Heart right ventricle (tissue), 16 donors: ENCODE results near the gene CYFIP1. TPM values are rescaled to one million over a fixed set of nuclear protein-coding genes. Genes with fewer than 3 reads are reported as not detected.

Source experiments
- ATAC-seq, 8 donors: fragments of 200-7000 bp; cut with Tn5 transposase; one replicate each; pipeline ENCODE4 v1.9.1; 2020; ENCODE audit warnings: mild to moderate bottlenecking in 8 of 8, moderate library complexity in 8 of 8, moderate number of reproducible peaks in 1 of 8
- DNase-seq, 2 donors: peaks; one replicate each; pipeline ENCODE4 v3.0.0-alpha.2; 2020
- H3K27ac ChIP-seq, 10 donors: fragments of 200-600 bp; sonication (generic) in 2 of 10; one replicate each; pipeline versions ENCODE4 v1.5.0 to v1.8.0; 2020 to 2022; ENCODE audit warnings: mild to moderate bottlenecking in 3 of 10
- H3K27me3 ChIP-seq, 7 donors: fragments of 200-600 bp; one replicate each; pipeline ENCODE4 v1.8.0; 2021 to 2022; ENCODE audit warnings: mild to moderate bottlenecking in 2 of 7
- H3K36me3 ChIP-seq, 9 donors: fragments of 200-600 bp; sonication (generic) in 1 of 9; one replicate each; pipeline versions ENCODE4 v1.5.0 to v1.8.0; 2020 to 2022; ENCODE audit warnings: mild to moderate bottlenecking in 2 of 9
- H3K4me1 ChIP-seq, 9 donors: fragments of 200-600 bp; sonication (generic) in 1 of 9; one replicate each; pipeline versions ENCODE4 v1.5.0 to v1.8.0; 2020 to 2022; ENCODE audit warnings: mild to moderate bottlenecking in 4 of 9
- H3K4me3 ChIP-seq, 10 donors: fragments of 200-600 bp; sonication (generic) in 2 of 10; one replicate each; pipeline versions ENCODE4 v1.5.0 to v1.8.0; 2020 to 2022; ENCODE audit warnings: mild to moderate bottlenecking in 7 of 10, moderate library complexity in 2 of 10
- H3K9me3 ChIP-seq, 11 donors: fragments of 200-600 bp in 10 of 11; sonication (generic) in 2 of 11; one replicate each; pipeline versions ENCODE4 v1.5.0 to v1.8.0; 2013 to 2022; ENCODE audit warnings: mild to moderate bottlenecking in 2 of 11, control low read depth in 1 of 11, moderate library complexity in 1 of 11
- WGBS, 2 donors: extraction: QIAGEN DNeasy Blood & Tissue Kit; methylation state at CpG; one replicate each; pipeline ENCODE4 v1.1.7; 2013; ENCODE audit warnings: inconsistent platforms in 1 of 2; 5-methylcytosine and 5-hydroxymethylcytosine counted together
- intact Hi-C, 10 donors: fragments of 100-400 bp; cut with DNase I; formaldehyde crosslinking; loops; one replicate each; pipeline versions ENCODE4 v1.11.1 to v1.14.2; 2022
- polyA plus RNA-seq, 2 donors: library from polyadenylated mRNA; stranded (reverse); fragments of 200-250 nt; gene quantifications; one replicate each; pipeline ENCODE4 v1.2.3, GENCODE V29; 2013
- total RNA-seq, 10 donors: library from RNA; stranded (reverse); fragmentation: NEBNext Ultra II Directional in 3 of 10; extraction: Animal tissue kit (Norgen Biotek cat#: 25700) in 3 of 10; gene quantifications; one replicate each; pipeline versions ENCODE4 v1.2.1 to v1.2.4, GENCODE V29; 2021 to 2023
- TF ChIP-seq, protein P1 (sequence below), 9 donors: fragments of 200-600 bp; sonication (generic) in 2 of 9; IDR thresholded peaks; one replicate each; pipeline versions ENCODE4 v1.5.0 to v1.8.0; 2021 to 2022; ENCODE audit warnings: antibody characterized with exemption in 9 of 9, mild to moderate bottlenecking in 5 of 9, moderate library complexity in 1 of 9
- donor health status: Arrhythmogenic right ventricular cardiomyopathy.
- donor health status: ischemic (EF 13 %, LVEDD 7.1; RV severe dilation, severe dysfunction).
- donor health status: healthy with polysubstance abuse.
- donor health status: DM: no; HTN: yes; CAD: no.
- donor health status: DM: no; HTN: no; CAD: no.
- donor health status: ischemic (EF 25% LVEDD 6.9; RV normal size, moderate dysfunction).
- donor health status: ischemic (EF 25% LVEDD 5.7; RV mildly dilated, moderate dysfunction).
- donor health status: healthy.
- donor health status: DM: yes; HTN: yes; CAD: no.
- donor health status: Ischemic cardiomyopathy.
- donor health status: ischemic (EF 35%, LVEDD 5.7; RV mildly dilated, moderate dysfunction).
- donor health status: nonischemic (EF 11% LVEDD 7.7; RV severe dilation, severe dysfunction).
- donor health status: DM: yes; HTN: yes; CAD: no.
- donor health status: PGD.
- donor health status: ischemic (EF 29% LVEDD 5.4; RV normal size, mild dysfunction).
- donor health status: nonischemic (EF 23%, LVEDD 6.1; RV moderate dilation, normal function).

Gene CYFIP1
- total and polyA plus RNA-seq, 12 donors, result 12.4 to 56.6 (median 27.1) TPM

DNA sequence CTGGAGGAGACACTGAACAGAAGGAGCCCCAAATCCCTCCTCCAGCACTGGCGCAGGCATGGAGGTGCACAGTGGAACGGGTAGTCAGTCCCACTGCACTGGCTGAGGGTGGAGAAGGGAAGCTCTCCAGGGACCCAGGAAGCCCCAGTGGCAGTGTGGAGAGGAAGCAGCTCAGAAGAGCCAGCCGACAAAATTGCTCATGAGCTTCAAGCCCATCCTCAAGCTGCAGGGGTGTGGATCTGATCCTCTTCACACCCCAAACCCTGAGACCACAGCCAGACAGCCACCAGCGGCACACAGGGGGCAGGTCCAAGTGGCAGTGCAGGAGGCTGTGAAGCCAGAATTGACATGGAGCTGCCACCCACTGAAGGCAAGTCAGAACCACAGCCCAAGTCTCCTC is 32.1 kb downstream of the CYFIP1 start:
- Histone ChIP-seq H3K27ac (peak overlapping the region in 9 of 10 donors; percentile 2 to 81 (median 64)), H3K4me1 (peaks cover 4 to 80% (median 55%) of the 10 kb centered on the region in 9 donors), H3K4me3 (no peak overlapping the region), H3K36me3 (peaks cover 0 to 40% (median 13%) of the 10 kb centered on the region in 9 donors), H3K9me3 (no peaks in the 10 kb centered on the region), H3K27me3 (no peaks in the 10 kb centered on the region)
- WGBS, 2 donors, result 58 to 72% methylated on average over 4 of the region's 4 CpGs
- ATAC-seq (no peak), DNase-seq (no peak)
- intact Hi-C loops, result loop anchor here in 5 of 10 donors (2.0 to 10.0 kb wide), 4 partner anchors 33 to 113 kb away; partner anchors contain the start of genes CYFIP1 (in 3 of the 5) and NIPA2 (in 1 of the 5)
- TF ChIP-seq, protein P1, sequence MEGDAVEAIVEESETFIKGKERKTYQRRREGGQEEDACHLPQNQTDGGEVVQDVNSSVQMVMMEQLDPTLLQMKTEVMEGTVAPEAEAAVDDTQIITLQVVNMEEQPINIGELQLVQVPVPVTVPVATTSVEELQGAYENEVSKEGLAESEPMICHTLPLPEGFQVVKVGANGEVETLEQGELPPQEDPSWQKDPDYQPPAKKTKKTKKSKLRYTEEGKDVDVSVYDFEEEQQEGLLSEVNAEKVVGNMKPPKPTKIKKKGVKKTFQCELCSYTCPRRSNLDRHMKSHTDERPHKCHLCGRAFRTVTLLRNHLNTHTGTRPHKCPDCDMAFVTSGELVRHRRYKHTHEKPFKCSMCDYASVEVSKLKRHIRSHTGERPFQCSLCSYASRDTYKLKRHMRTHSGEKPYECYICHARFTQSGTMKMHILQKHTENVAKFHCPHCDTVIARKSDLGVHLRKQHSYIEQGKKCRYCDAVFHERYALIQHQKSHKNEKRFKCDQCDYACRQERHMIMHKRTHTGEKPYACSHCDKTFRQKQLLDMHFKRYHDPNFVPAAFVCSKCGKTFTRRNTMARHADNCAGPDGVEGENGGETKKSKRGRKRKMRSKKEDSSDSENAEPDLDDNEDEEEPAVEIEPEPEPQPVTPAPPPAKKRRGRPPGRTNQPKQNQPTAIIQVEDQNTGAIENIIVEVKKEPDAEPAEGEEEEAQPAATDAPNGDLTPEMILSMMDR (IDR thresholded peaks at IDR 0.05), result no peak

DNA sequence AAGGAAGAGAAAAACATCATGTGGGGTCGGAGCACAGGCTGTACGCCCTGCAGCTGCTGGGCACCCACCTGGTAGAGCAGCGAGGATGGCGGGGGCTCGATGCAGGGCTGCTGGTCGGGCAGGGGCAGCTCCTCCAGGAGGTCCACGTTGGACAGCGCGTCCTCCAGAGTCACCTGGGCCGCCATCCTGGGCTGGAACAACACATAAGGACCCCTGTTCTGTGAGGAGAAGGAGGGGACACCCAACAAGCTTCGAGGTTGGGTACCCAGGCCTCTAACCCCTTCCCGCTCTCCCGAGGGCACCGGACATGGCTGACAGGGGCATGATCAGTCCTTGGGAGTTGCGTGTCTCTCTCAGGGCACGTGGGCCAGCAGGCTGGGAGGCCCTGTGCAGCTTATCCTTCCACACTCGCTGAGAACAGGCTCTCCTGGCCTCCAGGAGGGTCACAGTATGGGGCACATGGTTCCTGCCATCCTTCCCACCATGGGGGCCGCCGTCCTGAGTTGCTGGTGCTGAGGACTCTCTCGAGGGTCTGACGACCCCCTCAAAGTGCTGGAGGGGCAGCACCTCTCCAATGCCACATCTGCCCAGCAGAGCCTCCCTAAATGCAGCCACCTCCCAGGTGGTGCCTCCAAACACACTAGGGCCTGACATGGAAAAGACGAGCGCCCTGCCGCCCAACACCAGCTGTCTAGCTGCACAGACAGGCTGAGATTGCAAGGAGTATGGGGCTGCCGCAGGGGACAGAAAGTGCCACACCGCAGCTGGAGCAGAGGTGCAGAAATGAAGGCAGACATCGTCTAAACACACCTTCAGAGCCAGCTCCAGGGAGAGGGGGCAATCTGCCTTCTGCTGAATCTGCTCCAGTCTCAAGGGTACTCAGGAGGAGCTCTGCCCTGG is 32.8 kb downstream of the CYFIP1 start:
- H3K9me3 ChIP-seq, result no peaks in the 10 kb centered on the region
- peaks cover 1 to 47% (median 20%) of the 10 kb centered on the region in 9 donors for H3K36me3 ChIP-seq
- H3K27ac ChIP-seq, result peak overlapping the region in 8 of 10 donors; percentile 2 to 81 (median 65)
- no peak overlapping the region for H3K4me3 ChIP-seq
- 87 to 88% methylated on average over 27 of the region's 27 CpGs for WGBS, 2 donors
- intact Hi-C loops, result loop anchor here in 3 of 10 donors (5.0 to 10.0 kb wide), 3 partner anchors 35 to 113 kb away; partner anchors contain the start of genes CYFIP1 (in 1 of the 3) and NIPA2 (in 1 of the 3)
- DNase-seq, result no peak
- H3K4me1 ChIP-seq, result peaks cover 4 to 73% (median 48%) of the 10 kb centered on the region in 9 donors
- ATAC-seq, result no peak
- TF ChIP-seq, protein P1 (IDR thresholded peaks at IDR 0.05), result no peak
- no peaks in the 10 kb centered on the region for H3K27me3 ChIP-seq

DNA sequence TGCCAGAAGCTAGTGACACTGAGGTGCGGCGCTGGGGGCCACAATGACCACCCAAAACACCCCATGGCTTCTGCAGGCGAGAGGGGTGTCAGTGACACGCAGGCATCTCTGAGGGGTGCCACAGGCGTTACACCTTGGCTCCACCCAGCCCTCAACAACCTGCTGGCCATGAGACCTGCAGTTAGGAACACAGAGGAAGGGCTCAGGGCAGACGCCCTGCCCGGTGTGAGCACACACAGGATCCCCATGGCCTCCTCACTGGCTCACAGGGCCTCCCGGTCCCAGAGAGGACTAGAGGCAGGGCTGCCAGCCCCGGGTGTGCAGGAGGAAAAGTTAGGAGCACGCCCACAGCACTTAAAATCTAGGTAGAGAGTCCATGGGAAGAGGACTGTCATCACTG is 35.1 kb downstream of the CYFIP1 start:
- no peak overlapping the region for H3K4me3 ChIP-seq
- ATAC-seq, result no peak
- TF ChIP-seq, protein P1 (IDR thresholded peaks at IDR 0.05), result no peak
- peaks cover 0 to 52% (median 30%) of the 10 kb centered on the region in 9 donors for H3K4me1 ChIP-seq
- no peak for DNase-seq
- 88 to 91% methylated on average over 10 of the region's 10 CpGs for WGBS, 2 donors
- no peak overlapping the region for H3K27ac ChIP-seq
- intact Hi-C loops, result loop anchor here in 3 of 10 donors (5.0 to 10.0 kb wide), 3 partner anchors 37 to 110 kb away; partner anchors contain the start of genes CYFIP1 (in 1 of the 3) and NIPA2 (in 1 of the 3)
- no peaks in the 10 kb centered on the region for H3K9me3 ChIP-seq
- H3K27me3 ChIP-seq, result no peaks in the 10 kb centered on the region
- peaks cover 3 to 70% (median 34%) of the 10 kb centered on the region in 9 donors for H3K36me3 ChIP-seq

DNA sequence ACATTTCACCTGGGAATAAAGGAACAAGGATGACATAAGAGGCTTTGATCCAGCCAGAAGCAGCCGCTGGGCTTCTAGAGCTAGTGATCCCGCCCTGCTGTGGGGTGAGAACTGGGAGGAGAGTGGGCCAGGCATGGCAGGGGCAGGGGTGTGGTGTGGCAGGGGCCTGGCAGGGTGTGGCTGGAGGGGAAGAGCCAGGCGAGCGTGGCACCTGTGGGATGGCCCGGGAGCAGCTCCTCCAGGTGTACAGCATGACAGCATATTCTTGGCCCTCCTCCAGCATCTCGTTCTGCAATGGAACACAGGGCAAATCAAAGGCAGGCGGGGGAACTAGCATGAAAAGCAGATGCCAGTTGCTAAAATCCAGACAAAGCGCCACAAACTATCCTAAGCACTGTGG is 35.5 kb downstream of the CYFIP1 start:
- DNase-seq (no peak), ATAC-seq (no peak)
- WGBS, 2 donors, result 76 to 78% methylated on average over 8 of the region's 8 CpGs
- TF ChIP-seq, protein P1 (IDR thresholded peaks at IDR 0.05), result no peak
- peaks cover 3 to 74% (median 34%) of the 10 kb centered on the region in 9 donors for H3K36me3 ChIP-seq
- H3K27me3 ChIP-seq, result no peaks in the 10 kb centered on the region
- peak overlapping the region in 2 of 10 donors; percentile 21 to 26 for H3K27ac ChIP-seq
- no peak overlapping the region for H3K4me3 ChIP-seq
- no peaks in the 10 kb centered on the region for H3K9me3 ChIP-seq
- H3K4me1 ChIP-seq, result peaks cover 0 to 48% (median 26%) of the 10 kb centered on the region in 9 donors
- intact Hi-C loops, result loop anchor here in 3 of 10 donors (5.0 to 10.0 kb wide), 3 partner anchors 38 to 110 kb away; partner anchors contain the start of genes CYFIP1 (in 1 of the 3) and NIPA2 (in 1 of the 3)
